Hepatocyte (in vitro differentiated cells): ENCODE results near the gene STK24.

Source experiments
- CTCF ChIP-seq: fragments of 200-600 bp; sonication (generic); IDR thresholded peaks from 2 replicates; pipeline ENCODE4 v1.5.1; 2016; ENCODE audit warnings: antibody characterized with exemption, mild to moderate bottlenecking; ENCODE audit not compliant: poor library complexity
- EZH2phosphoT487 ChIP-seq: fragments of 200-600 bp; sonication (generic); IDR thresholded peaks from one replicate; pipeline ENCODE4 v1.6.1; 2018; ENCODE audit warnings: antibody characterized with exemption, mild to moderate bottlenecking, low read depth, moderate library complexity; ENCODE audit not compliant: unreplicated experiment, severe bottlenecking

- TF ChIP-seq CTCF (no peak), EZH2phosphoT487 (no peak)
Observed at GRCh38 chr13:98451676-98452470, 125.0 kb downstream of the STK24 start.
